Effector CD4-positive, alpha-beta T cell (primary cell): ENCODE measurements around the gene DZIP1.

Experiments
- DNase-seq: peaks from one replicate; pipeline ENCODE4 v3.0.0-alpha.2; 2020

DZIP1 gene

DNA sequence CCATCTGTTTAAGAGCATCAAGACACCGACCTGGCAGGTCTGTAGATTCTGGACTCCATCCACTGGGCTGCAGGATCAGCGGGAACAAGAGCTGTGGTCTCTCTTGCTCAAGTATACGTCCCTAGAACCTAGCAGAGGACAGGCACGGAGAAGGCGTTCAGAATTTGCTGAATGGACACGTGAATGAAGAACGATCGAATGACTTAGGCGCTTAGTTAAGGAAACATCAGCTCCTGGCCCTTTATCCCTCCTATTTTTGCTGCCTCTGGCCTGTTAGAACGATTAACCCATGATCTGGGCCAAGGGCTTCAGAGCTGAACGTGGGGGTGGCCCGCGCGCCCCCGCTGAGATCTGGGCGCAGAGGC lies 953 bp downstream of the DZIP1 start:
- DNase-seq, result no peak

DNA sequence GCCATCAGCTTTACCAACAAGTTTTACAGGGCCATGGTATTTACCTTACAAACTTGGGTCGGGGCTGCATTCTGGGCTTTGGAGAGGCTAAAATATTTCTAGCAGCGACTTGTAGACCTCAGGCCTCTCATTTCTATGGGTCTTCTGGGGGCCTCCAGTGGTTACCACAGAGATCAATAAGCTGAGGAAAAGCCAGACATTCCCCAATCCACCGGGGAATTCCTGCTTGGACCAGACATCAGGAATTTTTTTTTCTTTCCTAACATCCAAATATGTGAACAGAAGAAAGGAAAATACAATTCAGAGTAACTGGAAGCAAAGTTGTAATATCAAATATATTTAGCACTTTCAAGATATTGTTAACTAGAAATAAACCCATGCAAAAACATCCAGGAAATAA lies 1.5 kb downstream of the DZIP1 start:
- DNase-seq, result no peak

DNA sequence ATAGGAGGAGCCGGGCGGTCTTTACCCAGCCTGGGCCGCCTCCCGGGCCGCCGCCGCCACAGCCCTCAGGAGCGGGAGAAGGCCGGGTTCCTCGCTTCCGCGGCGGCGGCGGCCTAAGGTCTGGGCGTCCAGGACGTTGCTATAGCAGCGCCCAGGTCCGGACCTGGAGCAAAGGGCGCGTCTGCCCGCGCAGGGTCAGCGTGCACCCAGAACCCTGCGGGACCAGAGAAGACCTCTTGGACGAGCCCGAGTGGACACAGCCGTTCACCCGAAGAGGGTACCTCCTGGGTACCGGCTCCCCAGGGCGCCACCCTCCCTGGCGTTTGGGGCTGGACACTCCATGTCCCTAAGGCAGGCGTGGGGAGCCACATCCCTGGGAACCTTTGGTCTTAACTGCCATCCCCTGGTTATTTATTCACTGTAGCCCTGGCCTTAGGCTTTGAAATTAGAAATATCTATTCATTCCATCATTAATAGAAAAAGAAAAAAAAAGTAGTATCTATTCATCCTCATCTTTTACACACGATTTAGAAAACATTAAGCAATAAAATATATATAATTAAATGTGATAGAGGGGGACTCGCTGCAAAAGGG lies 2.4 kb downstream of the DZIP1 start:
- no peak for DNase-seq

DNA sequence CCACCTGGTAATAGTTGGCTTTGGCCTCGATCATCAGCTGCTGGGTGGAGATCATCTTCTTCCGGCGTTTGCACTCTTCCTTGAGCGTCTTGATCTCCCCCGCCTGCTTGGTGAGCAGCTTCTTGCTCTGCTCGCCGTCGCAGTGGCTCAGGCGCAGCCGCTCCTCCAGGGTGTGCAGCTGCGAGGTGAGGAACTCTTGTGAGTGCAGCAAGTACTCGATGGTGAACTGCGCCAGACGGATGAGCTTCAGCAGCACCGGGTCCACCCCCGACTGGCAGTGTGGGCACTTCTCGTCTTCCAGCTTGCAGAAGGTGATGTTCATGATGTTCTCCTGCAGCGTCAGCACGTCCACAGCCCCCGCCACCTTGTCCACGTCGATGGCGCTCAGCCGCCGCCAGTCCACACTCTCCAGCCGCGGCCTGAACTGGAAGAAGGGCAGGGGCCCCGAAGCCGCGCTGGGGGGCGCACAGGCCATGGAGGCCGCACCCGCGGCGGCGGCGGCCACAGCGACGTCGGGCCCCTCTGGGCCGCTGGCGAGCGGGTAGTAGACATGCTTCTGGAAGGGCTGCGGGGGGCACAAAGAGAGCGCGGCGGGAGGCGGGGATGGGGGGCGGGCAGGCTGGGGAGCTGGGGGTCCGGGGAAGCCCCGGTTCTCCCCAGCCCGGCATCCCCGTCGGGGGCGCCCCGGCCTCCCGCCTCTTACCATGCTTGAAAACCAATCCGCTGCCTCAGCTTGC lies 3.0 kb downstream of the DZIP1 start:
- DNase-seq, result no peak

DNA sequence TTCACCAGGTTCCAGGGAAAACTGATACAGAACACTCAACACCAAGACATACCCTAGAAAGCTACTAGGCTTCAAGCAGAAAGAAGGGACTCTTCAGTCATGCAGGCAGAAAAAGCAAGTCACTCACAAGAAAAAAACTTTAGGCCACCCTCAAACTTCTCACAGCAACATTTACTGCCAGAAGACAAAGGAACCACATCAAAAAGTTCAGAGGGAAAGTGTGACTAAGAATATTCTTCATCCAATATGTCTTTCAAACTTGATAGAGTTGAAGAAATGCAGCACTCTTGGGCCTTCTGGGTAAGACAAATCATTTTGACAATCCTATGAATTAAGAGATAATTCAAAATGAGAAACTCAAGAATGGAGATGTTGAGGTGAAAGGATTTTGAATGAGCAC lies 7.7 kb downstream of the DZIP1 start:
- no peak for DNase-seq

DNA sequence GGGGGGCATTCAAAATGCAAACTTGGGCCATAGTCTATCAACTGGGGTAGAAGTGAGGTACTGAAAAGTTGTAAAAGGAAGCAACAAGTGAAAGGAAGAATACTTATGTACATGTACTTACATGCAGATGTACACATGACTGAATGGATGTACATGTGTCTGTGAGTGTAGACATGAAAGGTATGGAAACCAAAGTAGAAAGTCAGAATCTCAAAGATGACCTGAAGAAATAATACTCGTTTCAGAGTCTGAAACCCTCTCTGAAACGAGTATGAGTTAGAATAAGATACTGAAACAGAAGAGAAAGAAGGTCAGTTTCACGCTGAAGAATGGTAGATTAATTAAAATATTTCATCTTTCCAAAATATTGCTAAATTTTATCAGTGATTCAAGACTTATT lies 13.9 kb downstream of the DZIP1 start:
- DNase-seq, result no peak

DNA sequence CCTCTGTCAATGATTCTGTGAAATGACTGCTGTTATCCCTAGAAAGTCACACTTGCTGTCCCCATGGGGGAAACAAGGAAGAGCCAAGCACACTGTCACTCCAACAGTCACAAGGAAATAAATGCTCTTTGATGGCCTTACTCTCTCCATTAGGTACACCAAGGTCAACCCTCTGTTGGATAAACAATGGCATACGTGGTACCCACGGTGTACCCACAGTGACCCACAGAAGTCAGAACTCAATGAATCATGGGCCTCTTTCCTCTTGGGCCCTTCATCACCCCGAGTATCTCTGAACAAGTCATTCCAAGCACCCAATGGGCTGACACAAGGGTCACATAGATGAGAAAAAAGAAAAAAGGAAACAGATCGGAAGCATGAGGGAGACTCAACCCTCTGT lies 15.4 kb downstream of the DZIP1 start:
- DNase-seq, result no peak

DNA sequence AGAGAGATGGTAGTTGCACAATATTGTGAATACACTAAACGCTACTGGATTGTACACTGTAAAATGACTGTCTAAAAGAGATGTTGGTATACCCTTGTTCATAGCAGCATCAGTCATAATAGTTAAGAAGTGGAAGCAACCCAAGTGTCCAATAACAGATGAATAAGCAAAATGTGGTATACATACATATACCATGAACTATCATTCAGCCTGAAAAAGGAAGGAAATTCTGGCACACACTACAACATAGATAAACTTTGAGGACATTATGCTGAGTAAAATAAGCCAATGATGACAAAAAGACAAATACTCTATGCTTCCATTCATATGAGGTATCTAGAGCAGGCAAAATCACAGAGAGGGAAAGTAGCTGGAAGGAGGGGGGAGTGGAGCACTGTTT lies 16.0 kb downstream of the DZIP1 start:
- DNase-seq, result no peak

DNA sequence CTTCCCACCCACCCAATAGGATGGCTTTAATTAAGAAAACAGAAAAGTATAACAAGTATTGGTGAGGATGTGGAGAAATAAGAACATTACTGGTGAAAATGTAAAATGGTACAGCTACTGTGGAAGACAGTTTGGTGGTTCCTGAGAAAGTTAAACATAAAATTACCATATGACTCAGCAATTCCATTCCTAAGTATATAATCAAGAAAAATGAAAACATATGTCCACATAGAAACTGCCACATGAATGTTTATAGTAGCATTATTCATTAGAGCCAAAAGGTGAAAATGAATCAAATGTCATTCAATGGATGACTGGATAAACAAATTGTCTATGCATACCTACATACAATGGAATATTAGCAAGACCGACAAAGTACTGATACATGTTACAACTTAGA lies 16.9 kb downstream of the DZIP1 start:
- DNase-seq, result no peak

DNA sequence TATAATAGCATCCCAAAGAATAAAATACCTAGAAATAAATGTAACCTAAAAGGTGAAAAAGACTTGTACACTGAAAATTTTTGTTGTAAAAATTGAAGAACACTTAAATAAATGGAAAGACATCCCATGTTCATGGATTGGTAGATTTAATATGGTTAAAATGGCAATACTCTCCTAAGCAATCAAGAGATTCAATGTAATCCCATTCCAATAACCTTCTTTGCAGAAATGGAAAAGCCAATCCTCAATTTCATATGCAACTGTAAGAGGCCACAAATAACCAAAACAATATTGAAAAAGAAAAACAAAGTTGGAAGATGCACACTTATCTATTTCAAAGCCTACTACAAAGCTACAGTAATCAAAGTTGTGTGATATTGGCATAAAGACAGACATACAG lies 17.7 kb downstream of the DZIP1 start:
- DNase-seq, result no peak

DNA sequence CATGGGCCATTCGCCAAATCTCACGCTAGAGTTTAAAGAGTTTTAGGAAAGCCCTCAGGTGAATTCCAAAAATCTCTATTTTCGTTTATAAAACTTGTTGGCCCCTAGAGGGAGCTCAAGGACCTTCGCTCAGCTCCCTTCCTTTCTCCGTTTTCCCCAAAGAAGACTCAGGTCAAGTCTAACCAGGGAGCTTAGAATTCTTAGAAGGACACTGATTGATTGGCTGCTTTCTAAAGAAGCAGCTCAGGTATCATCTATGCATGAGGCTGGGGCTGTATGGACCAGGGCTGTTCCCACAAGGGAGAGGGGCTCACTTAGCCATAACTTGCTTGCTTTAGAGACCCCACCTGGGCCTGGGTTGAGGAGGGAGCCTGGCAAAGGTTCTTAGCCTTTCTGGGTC lies 20.5 kb downstream of the DZIP1 start:
- no peak for DNase-seq

DNA sequence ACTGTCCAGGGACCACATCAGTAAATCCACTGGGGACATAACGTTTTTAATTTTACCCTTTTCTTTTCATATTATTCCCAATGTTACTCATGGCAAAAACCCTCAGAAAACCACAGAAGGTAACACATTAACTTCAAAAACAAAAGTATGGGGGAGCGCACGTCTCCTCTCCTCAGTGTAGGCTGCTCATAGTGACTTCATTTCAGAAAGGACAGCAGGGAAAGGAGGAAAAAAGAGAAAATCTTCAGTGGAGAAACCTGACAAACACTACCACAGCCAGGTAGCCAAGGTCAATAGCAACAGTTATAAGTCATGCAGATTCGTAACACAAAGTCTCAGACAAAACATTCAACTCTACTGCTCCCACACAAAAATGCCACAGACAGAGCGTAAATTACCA lies 21.4 kb downstream of the DZIP1 start:
- DNase-seq, result no peak

DNA sequence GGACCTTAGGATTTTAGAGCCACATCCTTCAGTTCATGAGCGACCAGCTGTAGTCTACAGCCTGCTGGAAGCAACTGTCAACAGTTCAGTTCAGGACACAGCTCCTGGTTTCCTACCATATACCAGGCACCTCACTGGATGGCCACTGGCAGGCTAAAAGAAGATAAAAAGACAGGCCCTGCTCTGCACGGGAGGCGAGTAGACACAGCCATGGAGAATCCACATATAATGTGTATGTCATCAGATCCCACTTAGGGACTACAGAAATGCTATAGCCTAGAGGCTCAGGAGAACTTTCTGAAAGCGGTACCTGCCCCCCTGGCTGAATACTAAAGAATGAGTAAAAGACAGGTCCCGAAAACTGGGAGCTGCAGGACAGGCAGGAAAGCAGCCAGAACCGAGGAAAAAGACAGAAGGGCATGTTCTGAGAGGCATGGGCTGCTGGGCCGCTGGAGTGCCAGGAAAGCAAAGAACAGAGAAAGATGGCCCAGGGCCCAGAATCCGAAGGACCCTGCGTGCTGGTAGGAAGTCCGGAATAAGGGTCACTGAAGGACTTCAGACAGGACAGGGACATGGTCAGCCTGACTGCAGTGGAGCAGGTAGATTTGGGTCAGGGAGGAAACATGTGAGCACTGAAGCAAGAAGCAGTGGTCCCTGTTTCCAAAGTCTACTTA lies 23.5 kb downstream of the DZIP1 start:
- DNase-seq, result no peak

DNA sequence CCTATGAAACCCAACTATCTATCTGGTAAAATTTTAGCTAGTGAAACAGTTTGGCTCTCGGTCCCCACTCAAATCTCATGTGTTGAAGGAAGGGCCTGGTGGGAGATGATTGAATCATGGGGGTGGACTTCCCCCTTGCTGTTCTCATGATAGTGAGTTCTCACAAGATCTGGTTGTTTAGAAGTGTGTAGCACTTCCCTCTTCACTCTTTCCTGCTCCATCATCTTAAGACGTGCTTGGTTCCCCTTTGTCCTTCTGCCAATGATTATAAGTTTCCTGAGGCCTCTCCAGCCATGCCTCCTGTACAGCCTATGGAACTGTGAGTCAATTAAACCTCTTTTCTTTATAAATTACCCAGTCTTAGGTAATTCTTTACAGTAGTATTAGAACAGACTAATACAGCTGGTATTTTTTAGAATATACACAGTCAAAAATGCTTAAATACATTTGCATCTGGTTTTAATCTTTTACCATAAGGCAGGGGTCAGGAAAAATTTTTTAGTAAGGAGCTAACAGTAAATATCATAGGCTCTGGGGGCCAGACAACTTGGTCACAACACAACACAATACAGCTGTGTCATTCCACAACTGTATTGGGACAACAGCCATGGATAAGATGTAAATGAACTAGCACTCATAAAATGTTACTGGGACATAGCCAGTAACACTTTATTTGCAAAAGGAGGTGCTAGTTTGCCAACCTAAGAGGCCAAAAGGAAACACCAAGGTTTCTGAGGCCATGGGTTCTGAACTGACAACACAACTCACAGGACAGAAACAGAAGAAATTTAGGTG lies 24.3 kb downstream of the DZIP1 start:
- no peak for DNase-seq

DNA sequence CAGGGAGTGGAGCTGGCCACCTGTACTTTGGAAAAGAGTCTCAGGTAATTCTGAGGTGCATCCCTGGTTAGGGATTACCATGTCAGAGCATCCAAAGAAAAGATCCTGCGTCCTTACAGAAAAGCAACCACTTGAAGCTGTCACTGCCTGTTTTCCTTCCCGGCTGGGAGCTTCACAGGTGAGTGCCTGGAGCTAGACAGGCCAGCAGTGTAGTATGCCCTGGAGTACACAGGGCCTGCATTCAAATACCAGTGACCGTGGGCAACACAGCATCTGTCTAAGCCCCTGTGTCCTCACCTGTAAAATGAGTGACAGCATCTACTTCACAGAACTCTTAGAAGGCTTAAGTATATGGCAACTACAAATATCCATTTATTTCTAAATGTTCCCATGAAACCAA lies 29.0 kb downstream of the DZIP1 start:
- DNase-seq, result no peak

DNA sequence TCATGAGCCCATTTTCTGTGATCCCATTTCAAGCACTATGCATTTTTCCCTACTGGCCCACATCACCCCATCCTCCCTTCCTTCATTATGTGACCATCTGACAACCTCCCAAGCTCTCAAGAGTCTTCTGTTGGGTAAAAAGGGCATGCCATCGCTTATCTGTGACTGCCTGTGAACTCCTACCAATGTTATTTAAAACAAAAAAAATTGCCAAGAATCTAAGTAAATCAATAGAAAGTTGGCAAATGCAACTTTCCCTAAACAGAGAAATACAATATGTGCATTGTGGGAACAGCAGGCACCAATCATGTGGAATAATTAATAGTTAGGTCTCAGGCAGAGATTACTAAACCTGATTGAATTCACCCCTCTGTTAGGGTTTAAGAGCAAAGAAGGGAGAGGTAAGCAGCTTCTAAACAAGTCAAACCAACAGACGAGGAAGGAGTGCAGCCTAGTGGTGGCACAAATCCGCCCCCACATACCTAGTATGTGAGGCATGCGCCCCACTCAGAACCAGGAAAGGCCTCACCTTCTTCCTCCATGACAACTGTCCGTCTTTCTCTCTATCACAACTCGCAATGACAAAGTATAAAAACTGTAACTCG lies 29.8 kb downstream of the DZIP1 start:
- DNase-seq, result no peak

DNA sequence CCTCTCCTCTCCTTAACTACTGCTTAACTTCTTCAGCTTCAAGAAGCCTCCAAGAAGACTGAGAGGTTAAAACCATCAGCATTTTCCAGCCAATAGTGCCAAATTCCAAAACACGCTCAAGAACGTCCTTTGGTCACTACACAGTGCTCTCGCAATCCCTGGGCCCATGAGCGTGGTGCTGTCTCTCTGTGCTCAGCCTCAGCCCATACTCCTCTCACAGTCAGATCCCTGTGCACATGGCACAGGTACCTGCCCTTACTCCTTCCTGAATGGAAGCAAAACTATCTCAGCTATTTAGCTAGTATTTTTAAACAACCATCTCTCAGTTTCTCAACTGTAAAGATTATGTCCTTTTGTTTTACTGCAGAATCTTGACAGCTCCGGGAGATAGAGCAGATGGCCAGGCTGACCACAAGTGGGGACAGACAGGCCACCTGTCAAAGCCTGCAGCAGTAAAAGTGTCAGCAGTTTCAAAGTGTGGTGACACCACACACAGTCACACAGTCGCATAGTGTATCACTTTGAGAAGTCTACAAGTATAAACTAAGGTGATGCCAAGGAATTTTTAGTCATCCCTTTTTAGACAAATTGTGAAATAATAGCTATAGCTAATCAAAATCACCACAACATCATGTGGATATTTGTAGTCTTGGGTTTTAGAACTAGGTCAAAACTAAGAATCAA lies 35.7 kb downstream of the DZIP1 start:
- DNase-seq, result no peak

DNA sequence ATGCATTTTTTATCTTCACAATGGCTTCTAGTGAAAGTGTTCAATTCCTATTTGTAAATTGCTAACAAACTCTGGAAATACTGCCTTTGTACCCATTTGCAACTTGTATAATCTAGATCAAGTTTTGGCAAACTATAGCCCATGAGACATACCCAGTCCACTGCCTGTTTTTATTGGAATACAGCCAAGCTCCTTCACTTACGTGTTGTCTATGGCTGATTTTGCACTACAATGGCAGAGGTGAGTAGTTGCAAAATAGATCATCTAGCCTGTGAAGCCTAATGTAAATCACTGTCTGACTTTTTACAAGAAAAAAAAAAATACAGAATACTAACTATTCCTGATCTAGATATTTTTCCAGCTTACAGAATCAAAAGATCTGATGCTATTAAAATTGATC lies 37.1 kb downstream of the DZIP1 start:
- DNase-seq, result no peak

DNA sequence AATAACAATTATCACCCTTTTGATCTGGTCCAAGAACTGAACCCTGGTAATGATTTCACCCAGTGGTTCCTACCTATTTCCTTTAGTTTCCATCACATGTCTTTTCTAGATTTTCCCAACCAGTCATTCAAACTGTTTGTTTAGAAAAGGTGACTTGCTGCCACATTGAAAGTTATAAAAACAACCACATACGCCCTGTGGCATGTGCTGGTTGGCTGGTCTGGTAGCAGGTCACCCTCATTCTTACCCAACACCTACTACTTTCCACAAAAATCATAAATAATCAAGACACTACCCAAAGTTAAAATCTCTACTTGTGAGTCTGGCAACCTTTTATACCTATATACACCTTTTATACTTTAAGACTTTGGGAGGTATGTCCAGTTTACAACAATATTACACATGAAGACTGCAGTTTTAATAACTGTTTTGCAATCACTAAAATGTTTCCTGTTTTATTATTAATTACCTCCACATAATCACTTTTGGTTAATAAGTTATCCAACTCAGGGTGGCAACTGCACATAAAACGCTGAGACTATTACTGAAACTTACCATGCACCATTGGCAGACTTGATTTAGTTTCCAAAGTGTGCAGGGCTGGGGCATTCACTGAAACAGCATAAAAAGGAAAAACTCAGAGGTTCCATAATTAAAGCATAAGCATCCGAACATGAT lies 38.9 kb downstream of the DZIP1 start:
- no peak for DNase-seq

DNA sequence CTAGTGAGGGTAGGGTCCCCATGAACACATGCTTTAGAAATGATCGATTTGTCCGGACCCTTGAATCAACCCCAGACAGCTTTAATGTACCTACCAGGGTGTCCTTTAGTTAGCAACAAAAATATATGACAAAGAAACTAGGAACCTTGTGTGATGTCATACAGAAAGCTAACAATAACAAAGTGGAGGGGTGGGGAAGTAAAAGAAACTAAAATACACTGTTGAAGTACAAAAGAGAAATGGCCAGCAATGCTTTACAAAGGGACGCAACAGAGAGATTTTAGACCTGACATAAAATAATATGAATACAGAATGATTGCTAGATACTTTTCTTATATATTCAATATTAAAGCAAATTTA lies 40.0 kb downstream of the DZIP1 start:
- DNase-seq, result no peak

DNA sequence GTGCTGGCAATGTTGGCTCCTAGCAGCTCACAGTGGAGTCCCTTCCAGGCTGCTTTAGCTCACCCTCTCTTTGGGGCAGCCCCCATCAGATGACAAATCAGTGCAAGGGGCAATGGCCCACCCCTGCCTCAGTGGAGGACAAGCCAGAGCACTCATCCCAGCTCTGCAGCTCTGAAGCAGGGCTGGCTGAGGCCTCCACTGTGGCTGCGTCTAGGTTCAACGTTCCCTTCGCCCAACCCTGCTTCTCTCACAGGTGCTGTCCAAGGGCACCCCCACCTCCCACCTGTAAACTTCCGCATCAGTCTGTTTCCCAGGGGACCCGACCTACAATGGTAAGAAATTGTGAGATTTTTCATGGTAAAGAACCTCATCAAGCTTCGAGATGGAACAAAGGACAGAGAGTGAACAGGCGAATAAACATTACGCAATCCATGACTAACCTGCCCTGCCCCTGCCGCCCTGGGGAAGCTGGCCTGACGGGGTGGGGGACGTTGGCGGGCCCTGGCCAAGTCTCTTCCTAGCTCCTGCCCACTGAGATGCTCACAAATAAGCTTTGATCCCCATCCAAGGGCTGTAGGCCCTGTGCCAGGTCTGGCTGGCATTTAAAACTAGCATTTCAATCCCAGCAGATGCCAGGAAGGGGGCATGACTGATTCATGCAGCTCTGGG lies 40.5 kb downstream of the DZIP1 start:
- DNase-seq, result no peak

DNA sequence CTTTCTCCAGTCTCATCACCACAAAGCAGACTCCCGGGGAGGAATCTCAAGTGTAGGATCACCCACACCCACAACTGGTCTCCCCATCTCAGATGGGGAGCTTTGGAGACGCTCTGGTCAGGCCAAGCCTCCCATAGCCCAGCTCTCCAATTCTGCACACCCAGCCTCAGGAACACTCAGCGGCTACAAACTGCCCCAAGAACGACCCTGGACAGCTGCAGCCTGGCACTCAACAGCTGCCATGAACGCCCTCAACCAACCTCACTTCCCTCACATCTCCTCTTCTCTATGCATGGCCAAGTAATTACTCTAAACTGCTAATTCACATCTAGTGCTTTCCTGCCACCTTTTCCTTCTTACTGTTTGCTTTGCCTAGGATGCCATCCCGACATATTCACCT lies 42.6 kb downstream of the DZIP1 start:
- DNase-seq, result no peak
